GM19035 (cell line): ENCODE results near the gene IL16.
"Not testable (repeated sequence)": the region's sequence is repeated elsewhere in the genome, so short reads cannot be mapped to it uniquely, and the experiment has no call there.

Source experiments
- ATAC-seq: cut with Tn5 transposase; IDR thresholded peaks from one replicate; pipeline ENCODE4 v1.9.1; 2021; ENCODE audit not compliant: unreplicated experiment

The IL16 gene

DNA sequence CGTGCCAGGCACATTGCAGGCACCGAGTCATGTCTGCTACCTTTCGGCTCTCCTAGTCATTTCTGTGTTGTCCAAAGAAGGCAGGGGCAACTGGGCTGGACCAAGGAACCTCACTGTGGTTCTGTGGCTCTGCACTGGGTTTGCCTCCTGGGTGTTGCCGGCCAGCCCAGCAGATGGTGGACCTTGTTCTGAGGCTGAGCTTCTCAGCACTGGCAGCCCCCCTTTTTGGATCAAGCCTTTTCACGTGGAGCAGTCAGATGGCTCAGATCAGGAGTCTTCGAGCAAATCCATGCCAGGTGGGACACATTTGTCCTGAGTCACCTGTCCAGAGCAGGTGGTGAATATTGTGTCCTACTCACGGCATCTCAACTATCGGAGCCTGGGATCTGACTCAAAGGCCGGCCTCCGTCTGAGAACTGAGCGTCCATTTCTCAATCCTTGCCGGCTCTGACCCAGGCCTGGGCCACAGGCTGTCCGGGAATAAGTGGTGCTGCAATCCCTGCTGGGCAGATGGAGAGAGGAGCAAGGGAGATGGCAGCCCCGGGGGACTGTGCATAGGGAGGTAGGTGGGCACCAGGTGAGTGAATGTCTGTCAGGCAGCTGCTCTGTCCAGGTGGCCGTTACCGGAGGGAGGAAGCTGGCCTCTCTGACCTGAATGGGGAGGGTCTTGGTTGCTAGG, at the start of gene IL16:
Gene IL16 (plus strand): TSS at position 304 of the 679 bp plus-strand sequence. CDS start 28,521 bp downstream, outside the sequence.
- ATAC-seq, result no peak

DNA sequence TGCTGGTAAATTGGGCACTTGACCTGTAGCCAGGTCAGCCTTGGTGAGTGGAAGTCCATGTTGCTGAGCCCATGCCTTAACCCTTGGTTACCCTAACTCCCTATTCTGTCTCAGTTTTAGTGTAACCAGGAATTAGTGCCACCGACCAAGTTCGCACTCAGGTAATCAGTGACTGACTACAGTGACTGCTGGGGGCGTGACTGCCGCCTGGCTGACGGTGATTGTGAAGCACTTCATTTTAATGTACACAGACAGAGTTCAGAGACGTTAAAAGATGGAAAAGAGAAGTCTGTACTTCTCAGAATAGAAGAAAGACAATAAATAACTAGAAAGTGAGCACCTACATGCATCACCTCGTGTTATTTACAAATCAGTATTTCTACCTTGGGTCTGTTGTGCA, 45.3 kb upstream of the IL16 start:
- ATAC-seq, result no peak

DNA sequence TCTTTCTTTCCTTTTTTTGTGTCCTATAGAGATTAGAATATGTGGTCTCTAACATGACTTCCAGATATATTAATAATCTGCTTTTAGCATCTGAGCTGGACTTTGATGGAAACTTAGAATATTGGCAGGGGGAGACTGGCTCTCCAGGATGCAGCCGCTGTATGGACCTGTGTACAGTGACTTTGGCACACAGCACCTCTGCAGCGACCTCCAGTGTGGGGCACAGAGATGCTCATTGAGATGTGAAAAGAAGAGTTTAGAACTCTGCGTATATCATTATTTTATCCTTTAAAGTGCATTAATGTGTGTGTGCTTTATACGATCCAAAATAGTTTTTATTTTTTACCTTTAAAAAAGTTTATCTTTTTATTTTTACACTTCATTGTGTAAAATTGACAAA, 44.3 kb upstream of the IL16 start:
- ATAC-seq, result no peak

DNA sequence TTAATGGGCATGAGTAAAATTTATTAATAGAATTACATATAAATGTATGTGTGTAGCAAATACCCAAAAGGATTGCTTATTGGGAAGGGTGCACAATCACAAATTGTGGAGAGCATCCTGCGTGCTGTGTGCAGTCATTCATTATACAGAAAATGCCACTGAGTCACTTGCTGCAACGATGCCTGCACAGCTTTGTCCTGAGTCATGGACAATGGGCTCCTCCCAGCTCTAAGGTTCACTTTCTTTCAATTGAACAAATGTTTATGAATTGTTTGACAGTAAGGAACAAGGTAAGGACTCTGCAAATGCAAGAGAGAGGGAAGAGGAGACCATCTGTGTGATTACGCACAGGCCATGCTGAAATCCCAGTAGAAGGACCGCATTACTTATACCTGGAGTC, 43.9 kb upstream of the IL16 start:
- no peak for ATAC-seq

DNA sequence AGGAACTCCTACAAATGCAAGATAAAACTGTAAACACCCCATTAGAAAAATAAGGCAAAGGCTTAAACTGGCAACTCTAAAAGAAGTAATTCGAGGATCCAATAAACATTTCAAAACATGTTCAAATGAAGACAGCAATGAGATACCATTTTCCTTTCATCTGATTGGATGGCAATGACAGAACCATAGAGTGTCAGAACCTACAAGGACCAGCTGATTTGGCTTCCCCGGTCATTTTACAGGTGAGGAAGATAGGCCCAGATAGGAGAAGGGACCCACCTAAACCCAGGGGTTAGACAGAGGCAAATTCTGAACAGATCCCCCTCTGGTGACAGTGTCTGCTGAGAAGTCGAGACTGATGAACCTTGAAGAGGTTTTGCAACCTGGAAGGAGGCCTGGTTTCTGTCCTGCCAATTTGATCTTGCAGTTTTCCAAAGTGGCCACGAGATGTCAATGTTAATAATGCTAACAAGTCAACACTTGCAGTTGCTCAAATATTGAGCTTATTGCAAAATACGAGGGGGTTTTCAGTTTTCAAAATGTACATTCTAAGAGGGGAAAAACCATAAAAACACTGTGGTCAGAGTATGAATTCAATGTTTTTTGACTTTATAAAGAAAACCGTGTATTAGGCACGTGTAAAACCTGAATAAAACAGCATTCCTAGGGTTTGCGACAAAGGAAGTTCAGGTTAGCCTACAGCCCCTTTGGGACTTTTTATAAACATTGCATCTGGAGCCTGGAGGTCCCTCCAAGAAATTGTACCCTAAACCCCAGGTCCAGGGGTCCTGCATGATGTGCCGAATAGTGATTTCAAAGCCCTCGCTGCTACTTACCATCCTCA, 41.1 kb upstream of the IL16 start:
- no peak for ATAC-seq

DNA sequence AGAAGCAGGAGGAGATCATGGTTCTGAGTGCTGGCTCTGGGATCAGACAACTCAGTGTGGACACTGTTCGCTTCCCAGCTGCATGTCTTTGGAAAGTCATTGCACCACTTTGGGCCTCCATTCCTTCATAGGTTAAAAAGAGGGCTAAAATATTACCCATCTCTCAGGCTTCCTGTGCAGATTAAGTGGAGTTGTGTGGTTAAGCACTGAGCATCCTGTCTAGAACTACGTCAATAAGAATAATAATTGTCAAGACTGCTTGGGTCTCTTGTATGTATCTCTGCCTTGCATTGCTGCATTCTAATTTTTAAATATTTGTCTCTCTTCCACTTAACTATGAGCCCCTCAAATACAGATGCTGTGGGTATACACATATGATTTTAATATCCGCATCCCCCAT, 40.4 kb upstream of the IL16 start:
- ATAC-seq, result no peak

DNA sequence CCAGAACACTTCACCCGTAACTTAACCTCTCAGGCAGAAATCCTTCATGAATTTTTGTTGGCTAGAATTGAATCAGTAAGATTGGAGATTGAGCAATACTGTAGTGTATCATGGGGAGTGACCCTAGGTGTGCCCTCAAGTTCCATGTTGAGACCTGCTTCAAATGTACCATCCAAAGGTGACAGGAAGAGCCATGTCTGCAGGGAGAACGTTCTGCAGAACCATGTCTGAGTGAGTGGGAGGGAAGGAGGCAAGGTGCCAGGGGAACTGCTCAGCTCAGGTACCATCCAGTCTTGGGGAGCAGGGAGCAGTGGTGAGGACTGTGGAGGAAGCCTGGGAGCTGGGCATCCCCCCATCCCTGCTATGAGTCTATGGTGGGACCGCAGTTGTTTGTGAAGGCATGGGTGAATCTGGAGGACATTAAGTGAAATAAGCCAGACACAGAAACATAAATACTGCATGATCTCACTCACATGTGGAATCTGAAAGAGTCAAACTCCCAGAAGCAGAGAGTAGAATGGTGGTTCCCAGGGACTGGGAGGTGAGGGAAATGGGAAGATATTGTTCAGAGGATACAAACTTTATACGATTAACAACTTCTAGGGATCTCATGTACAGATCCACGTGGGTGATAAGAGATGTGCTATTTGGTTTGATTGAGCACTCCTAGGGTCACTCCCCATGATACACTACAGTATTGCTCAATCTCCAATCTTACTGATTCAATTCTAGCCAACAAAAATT, 39.3 kb upstream of the IL16 start:
- ATAC-seq, result no peak

DNA sequence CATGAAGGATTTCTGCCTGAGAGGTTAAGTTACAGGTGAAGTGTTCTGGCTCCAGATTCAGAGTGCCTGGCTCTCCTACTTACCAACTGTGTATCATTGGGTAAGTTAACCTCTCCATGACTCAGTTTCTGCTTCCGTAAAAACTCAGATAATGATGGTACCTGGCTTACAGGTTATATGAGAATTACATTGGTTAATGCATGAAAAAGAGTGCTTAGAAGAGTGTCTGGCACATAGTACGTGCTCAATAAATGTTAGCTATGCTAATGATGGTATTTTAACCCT, 38.8 kb upstream of the IL16 start:
- ATAC-seq, result no peak

DNA sequence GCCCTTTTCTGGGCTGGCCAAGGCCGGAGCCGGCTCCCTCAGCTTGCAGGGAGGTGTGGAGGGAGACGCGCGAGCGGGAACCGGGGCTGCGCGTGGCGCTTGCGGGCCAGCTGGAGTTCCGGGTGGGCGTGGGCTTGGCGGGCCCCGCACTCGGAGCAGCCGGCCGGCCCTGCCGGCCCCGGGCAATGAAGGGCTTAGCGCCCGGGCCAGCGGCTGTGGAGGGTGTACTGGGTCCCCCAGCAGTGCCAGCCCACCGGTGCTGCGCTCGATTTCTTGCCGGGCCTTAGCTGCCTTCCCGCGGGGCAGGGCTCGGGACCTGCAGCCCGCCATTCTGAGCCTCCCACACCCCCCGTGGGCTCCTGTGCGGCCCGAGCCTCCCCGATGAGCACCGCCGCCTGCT, 38.1 kb upstream of the IL16 start:
- not testable (repeated sequence) for ATAC-seq

DNA sequence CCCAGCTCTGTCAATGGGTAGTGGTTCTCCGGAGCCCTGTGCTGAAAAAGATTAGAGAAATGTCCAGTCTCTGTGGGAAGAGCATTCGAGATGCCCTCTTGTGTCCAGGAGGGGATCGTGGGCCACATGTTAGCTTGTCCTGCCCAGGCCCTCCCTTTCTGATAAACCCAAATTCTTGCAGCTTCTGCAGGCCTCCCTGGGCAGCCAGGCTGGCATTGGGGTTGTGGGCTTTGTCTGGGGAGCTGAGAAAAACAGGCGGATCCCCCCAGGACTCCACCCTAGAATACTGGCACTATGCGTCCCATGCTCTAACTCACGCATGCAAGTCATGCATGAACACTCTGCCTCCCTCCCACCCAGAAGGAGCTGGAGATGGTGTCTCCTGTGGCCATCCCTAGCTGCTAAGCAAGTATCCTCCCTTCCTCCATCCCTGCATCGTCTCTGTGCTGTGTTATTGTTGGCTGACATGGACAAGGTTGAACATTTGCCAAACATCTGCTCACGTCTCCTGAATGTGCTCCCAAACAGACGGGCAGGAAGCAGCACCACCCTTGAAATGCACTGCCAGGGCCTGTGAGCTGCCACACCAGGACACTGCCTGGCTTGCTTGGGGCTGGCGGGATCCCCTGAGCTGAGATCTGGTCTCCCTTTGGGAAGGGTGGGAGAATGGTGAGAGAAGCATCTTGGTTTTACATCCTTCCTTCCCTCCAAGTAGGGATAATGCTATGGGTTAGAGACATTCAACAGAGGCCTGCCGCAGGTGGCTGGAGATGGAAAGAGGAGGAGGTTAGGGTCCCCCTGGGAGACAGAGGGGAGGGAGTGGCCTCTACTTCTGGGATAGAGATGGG, 36.1 kb upstream of the IL16 start:
- ATAC-seq, result no peak

DNA sequence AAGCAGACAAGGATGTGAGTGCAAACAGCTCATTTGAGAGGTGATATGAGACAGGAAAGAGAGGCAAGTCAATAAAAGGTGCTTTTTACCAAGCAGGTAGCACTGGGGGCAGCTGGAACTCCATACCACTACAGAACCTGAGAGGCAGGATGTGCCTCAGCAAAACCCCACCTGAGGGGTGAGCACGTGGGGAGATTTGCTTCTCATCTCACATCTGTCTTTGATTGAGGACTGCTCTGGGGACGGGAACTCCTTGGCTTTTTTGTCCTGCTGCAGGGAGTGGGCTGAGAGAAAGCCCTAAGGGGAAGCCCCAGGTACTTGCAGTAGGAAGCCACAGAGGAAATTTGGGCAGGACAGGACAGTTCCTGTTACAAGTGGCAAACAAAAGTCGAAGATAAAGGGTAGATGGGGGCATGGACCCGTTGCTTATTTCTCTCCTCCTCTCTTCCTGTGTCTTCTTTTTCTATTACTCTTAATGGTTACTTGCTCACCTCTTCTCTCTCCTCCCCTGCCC, 35.5 kb upstream of the IL16 start:
- ATAC-seq, result no peak

DNA sequence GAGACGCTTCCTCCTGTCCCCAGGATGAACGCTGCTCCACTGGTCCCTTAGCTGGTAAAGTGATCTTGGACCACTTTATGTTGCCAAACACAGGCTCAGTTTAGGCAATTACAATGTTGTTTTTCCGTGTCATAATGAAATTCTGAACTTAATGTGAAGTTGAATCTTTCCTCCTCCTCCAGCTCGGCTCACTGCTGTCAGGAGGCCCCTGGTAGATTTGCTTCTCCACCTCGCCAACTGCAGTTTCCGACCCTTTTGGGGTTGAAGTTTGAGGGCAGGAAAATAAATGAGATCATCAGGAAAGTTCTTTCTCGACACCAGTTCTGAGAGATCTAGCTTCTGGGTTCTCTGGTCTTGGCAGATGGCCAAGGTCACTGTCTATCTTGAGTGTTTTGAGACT, 34.8 kb upstream of the IL16 start:
- no peak for ATAC-seq

DNA sequence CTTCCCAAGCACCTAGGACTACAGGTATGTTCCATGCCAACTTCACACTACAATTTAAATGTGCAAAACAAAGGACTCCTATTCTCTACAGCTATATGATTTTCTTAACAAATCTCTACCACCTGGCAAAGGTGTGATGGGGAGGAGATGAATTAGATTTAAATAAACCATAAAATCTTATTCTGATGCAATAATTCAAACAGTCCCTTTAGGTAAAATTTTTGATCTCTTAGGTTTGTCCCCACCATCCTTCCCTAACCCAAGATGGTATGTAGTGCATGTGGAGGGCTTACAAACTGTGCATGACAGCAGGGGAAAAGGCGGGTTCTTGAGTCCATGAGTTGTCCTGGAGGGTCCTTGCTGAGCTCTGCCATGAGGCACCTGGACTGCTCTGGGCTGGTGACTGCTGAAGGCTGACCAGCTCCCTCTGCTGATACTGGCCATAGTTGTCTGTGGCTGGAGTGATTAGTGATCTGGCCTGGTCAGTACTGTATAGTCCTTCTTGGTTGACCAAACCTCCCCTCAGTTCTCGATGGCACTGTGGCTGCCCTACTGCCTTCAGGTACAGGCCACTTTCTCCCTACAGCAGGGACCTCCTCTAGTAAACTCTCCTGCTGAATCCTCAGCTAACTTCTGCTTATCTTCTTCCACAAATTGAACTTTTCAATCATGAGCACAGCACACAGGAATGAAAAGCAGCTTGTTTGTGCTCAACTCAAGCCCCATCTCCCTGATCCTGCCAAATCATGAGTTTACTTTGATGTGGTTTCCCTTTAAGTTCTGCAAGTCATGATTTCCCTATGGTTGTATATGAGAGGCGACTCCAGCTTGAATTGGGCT, 32.5 kb upstream of the IL16 start:
- ATAC-seq, result no peak

DNA sequence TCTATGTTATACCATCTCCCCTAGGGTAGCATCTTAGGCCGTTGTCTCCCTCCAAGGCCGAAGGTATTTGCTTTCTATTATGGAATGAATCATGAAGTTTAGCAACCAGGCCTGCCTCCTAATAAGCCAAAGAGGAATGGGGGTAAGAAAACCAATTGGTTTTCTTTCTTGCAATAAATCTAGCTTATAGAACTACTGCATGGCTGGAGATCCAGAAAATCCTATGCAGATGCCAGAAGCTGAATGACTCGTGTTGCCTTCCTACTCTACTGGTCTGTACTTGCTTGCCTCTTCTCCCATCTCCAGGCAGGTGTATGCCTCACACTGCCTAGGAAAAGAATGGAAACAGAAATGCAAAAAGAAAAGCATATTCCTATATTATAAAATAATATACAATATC, 31.1 kb upstream of the IL16 start:
- no peak for ATAC-seq

DNA sequence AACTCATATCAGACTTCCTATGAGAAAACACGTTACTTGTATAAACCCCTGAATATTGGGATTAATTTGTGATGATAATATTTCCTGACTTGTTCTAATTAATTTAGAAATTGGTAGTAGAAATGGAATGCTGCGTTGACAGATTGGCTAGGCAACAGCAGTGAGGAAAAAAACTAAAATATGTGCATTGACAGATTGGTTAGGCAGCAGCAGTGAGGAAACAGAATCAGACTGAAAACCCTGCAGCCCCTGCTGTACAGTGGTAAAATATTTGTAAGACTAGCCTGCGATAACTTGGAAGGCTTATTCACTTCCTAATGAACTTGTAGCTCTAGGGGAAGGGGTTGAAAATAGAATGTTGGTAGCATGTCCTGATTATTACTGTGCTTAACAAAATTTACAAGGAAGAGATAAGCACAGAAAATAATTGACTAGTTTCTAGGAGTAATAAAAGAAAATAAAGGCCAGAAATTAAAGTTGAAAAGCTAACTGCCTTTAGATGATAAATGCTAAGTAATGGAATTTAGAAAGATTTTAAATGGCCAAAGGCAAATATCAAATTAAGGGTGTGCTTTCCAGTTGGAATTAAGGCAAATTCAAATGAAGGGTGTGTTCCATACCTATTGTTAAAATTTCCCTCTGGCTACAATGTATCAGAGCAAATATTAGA, 29.9 kb upstream of the IL16 start:
- ATAC-seq, result no peak

DNA sequence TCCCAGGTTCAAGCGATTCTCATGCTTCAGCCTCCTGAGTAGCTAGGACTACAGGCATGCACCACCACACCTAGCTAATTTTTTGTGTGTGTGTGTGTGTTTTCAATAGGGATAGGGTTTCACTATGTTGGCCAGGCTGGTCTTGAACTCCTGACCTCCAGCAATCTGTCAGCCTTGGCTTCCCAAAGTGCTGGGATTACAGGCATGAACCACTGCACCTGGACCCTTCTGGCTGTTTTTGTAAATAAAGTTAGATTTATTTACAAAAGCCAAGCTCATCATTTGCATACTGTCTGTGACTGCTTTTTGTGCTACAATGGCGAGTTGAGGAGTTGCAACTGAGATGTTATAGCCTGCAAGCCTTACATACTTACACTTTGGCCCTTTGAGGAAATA, 28.6 kb upstream of the IL16 start:
- no peak for ATAC-seq

DNA sequence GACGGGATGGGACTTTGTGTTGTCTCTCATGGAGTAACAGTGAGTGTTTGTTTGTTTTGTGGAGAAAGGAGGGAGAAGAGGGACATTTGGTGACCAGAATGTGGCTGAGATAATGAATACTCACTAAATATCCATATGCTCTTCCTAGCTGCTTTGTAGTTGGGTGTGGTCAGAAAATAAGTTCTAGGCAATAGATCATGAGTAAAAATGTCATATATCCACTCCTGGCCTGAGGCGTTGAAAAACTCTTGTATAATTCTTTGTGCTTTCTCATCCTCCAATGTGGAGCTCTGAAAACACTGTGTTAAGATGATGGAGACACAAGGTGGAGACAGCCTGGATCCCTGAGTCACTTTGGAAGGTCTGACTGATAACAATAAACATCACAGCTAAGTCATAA, 28.0 kb upstream of the IL16 start:
- no peak for ATAC-seq

DNA sequence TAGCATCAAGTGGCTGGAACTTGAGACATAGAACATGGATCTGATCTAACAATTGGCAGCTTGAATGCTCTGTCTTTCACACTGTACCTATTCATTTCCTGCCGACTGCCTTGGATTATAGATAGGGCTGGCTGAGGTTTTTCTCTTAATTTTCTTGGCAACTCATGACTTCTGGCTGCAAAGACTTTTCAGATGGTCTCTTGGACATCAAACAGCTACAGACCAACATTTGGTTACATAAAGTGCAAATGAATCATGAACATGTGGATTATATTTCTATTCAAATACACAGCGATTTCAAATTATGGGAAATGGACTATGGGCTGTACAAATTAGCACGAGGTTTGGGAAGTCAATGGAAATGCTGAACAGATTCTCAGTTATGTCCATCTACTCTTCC, 26.2 kb upstream of the IL16 start:
- no peak for ATAC-seq

DNA sequence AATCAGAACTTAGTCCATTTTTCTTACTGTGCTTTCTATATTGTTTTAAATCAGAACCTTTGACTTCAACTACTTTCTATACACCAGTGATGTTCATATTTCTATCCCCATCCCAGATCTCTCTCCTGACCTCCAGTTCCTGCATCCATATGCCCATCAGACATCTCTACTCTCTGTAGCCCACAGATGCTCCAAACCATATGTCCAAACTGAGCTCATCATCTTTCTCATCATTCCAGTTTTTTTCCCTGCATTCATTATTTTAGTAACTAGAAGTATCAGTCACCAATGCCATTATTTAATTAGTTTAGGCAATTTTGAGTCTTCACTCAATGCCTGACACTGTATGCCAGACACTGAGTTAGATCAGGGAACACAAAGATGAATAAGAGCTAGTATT, 25.4 kb upstream of the IL16 start:
- no peak for ATAC-seq
